ENCODE data around the gene SRPK2. TPM values are rescaled to one million over a fixed set of nuclear protein-coding genes. Genes with fewer than 3 reads are reported as not detected.
"Not testable (repeated sequence)": the region's sequence is repeated elsewhere in the genome, so short reads cannot be mapped to it uniquely, and the experiment has no call there.

Gene SRPK2
- total and polyA plus RNA-seq, 8 donors = 7.6 to 109 (median 24.4) TPM

DNA sequence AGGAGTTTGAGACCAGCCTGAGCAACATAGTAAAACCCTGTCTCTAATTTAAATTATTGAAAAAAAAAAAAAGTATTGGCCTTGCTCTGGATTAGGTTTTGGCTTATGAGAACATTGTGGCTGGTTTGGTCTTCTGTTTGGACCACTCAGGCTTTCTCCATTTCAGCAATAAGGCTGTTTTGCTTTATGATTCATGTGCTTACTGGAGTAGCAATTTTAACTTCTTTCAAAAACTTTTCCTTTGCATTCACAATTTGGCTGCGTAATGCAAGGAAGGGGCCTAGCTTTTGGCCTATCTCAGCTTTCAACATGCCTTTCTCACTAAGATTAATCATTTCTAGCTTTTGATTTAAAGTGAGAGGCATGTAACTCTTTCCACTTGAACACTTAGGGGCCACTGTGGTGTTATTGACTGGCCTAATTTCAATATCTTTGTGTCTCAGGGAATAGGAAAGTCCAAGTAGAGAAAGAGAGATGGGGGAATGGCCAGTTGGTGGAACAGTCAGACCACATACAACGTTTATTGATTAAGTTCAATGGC lies 38.0 kb upstream of the SRPK2 start:
- intact Hi-C loops (cut with DNase I; ENCODE audit: low total_unique reads) = no loop called here
- 64 to 75% (median 73%) methylated on average over 2 of the region's 2 CpGs for WGBS, 5 donors

DNA sequence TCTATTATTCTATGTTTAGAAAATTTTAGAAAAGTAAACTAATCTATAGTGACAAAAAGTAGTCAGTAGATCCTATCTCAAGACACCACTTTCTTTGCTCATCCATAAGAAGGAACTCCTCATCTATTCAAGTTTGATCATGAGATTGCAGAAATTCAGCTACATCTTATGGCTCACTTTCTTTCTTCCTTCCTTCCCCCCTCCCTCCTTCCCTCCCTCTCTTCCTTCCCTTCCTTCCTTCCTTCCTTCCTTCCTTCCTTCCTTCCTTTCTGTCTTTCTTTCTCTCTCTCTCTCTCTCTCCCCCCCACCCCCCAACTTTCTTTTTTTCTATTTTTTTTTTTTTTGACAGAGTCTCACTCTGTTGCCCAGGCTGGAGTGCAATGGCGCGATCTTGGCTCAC lies 35.3 kb upstream of the SRPK2 start:
- intact Hi-C loops (cut with DNase I; ENCODE audit: low total_unique reads) = no loop called here
- Histone ChIP-seq H3K4me1 (no peaks in the 10 kb centered on the region), H3K27me3 (no peaks in the 10 kb centered on the region), H3K27ac (no peak overlapping the region), H3K36me3 (no peaks in the 10 kb centered on the region), H3K9me3 (no peaks in the 10 kb centered on the region), H3K4me3 (no peak overlapping the region)
- DNase-seq = no peak
- TF ChIP-seq, protein P1, sequence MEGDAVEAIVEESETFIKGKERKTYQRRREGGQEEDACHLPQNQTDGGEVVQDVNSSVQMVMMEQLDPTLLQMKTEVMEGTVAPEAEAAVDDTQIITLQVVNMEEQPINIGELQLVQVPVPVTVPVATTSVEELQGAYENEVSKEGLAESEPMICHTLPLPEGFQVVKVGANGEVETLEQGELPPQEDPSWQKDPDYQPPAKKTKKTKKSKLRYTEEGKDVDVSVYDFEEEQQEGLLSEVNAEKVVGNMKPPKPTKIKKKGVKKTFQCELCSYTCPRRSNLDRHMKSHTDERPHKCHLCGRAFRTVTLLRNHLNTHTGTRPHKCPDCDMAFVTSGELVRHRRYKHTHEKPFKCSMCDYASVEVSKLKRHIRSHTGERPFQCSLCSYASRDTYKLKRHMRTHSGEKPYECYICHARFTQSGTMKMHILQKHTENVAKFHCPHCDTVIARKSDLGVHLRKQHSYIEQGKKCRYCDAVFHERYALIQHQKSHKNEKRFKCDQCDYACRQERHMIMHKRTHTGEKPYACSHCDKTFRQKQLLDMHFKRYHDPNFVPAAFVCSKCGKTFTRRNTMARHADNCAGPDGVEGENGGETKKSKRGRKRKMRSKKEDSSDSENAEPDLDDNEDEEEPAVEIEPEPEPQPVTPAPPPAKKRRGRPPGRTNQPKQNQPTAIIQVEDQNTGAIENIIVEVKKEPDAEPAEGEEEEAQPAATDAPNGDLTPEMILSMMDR (IDR thresholded peaks at IDR 0.05) = no peak
- TF ChIP-seq POLR2A (IDR thresholded peaks at IDR 0.05) (no peak), POLR2AphosphoS5 (IDR thresholded peaks at IDR 0.05) (no peak), EP300 (IDR thresholded peaks at IDR 0.05) (no peak)
- WGBS, 5 donors = 88 to 100% (median 98%) methylated on average over 2 of the region's 2 CpGs

More for the DNA sequence above, 38.0 kb upstream of the SRPK2 start:
- Histone ChIP-seq H3K9me3 (no peaks in the 10 kb centered on the region), H3K27ac (no peak overlapping the region), H3K4me1 (peaks cover 0 to 6% (median 0%) of the 10 kb centered on the region in 4 donors), H3K36me3 (no peaks in the 10 kb centered on the region), H3K27me3 (no peaks in the 10 kb centered on the region), H3K4me3 (no peak overlapping the region)
- TF ChIP-seq EP300 (IDR thresholded peaks at IDR 0.05) (no peak), POLR2A (IDR thresholded peaks at IDR 0.05) (no peak), POLR2AphosphoS5 (IDR thresholded peaks at IDR 0.05) (no peak)
- TF ChIP-seq, protein P1 (IDR thresholded peaks at IDR 0.05) = no peak
- no peak for DNase-seq

DNA sequence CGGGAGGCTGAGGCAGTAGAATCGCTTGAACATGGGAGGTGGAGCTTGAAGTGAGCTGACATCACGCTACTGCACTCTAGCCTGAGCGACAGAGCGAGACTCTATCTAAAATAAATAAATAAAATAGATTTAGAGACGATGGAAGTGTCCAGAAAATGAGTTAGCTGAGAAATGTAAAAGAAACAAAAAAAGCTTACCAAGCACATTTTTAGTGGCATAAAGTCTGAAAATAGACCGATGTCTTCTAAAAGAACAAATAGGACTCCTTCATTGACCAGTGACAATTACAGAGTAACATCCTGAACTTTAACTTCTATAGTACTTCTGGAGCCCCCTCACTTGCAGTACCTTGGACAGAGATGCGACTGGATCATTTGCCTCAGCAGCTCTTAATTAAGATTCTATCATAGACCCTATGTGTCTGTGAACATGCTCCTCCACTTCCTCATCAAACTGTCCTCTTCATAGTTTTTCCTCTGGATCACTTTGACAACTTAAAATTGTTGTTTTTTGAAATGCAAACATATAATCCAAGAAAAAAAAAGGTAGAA lies 25.2 kb upstream of the SRPK2 start:
- H3K9me3 ChIP-seq = no peaks in the 10 kb centered on the region
- intact Hi-C loops (cut with DNase I; ENCODE audit: low total_unique reads) = no loop called here
- no peaks in the 10 kb centered on the region for H3K27me3 ChIP-seq
- no peak for DNase-seq
- TF ChIP-seq POLR2AphosphoS5 (IDR thresholded peaks at IDR 0.05) (no peak), EP300 (IDR thresholded peaks at IDR 0.05) (no peak), POLR2A (IDR thresholded peaks at IDR 0.05) (no peak)
- no peak overlapping the region for H3K4me3 ChIP-seq
- no peaks in the 10 kb centered on the region for H3K36me3 ChIP-seq
- 72 to 84% (median 75%) methylated on average over 8 of the region's 8 CpGs for WGBS, 5 donors
- H3K4me1 ChIP-seq = no peaks in the 10 kb centered on the region
- H3K27ac ChIP-seq = no peak overlapping the region

DNA sequence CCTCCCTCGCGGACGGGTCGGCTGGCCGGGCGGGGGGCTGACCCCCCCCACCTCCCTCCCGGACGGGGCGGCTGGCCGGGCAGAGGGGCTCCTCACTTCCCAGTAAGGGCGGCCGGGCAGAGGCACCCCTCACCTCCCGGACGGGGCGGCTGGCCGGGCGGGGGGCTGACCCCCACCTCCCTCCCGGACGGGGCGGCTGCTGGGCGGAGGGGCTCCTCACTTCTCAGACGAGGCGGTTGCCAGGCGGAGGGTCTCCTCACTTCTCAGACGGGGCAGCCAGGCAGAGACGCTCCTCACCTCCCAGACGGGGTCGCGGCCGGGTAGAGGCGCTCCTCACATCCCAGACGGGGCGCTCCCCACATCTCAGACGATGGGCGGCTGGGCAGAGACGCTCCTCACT lies 22.1 kb upstream of the SRPK2 start:
- not testable (repeated sequence) for H3K9me3 ChIP-seq, H3K4me3 ChIP-seq
- WGBS, 5 donors = 96 to 98% (median 97%) methylated on average over 18 to 36 of the region's 36 CpGs; no CpG with 5 or more reads in 1 of the 5 donors

DNA sequence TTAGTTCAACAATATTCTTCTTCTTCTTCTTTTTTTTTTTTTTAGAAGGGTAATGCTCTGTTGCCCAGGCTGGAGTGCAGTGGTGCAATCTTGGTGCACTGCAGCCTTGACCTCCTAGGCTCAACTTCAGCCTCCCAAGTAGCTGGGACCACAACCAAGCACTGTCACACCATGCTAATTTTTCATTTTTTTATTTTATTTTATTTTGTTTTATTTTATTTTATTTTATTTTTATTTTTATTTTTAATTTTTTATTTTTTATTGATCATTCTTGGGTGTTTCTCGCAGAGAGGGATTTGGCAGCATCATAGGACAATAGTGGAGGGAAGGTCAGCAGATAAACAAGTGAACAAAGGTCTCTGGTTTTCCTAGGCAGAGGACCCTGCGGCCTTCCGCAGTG lies 21.1 kb upstream of the SRPK2 start:
- H3K4me3 ChIP-seq; H3K9me3 ChIP-seq; H3K27me3 ChIP-seq; H3K4me1 ChIP-seq; H3K36me3 ChIP-seq; intact Hi-C loops (cut with DNase I; ENCODE audit: low total_unique reads); DNase-seq; H3K27ac ChIP-seq: not testable (repeated sequence)
- WGBS, 5 donors = 68 to 100% (median 86%) methylated on average over 1 to 3 of the region's 3 CpGs

More for the DNA sequence above, 22.1 kb upstream of the SRPK2 start:
- H3K36me3 ChIP-seq; H3K27me3 ChIP-seq; H3K27ac ChIP-seq; DNase-seq; intact Hi-C loops (cut with DNase I; ENCODE audit: low total_unique reads); H3K4me1 ChIP-seq: not testable (repeated sequence)

DNA sequence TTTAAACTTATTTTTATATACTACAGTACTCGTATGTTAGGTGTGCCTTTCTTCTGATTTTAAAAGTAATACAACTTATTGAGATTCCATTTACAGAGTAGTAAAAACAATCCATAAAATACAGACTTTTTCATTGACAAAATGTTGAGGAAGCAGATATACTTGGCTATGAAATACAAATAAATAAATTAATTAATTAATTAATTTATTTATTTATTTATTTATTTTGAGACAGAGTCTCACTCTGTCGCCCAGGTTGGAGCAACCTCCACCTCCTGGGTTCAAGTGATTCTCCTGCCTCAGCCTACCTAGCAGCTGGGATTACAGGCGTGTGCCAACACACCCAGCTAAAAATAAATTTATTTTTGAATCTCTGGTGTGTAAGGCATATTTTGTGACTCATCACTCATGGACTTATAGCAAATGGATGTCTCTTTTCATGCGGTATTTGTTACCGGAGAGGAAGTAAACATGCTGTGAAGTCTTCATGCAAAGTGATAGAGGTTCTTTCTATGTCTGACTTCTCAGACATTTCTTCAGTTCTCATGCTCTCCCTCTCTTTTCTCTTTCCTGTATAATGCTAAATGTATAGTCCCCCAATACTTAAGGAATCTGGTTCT lies 20.2 kb upstream of the SRPK2 start:
- no peaks in the 10 kb centered on the region for H3K9me3 ChIP-seq
- TF ChIP-seq POLR2A (IDR thresholded peaks at IDR 0.05) (no peak), EP300 (IDR thresholded peaks at IDR 0.05) (no peak), POLR2AphosphoS5 (IDR thresholded peaks at IDR 0.05) (no peak)
- TF ChIP-seq, protein P1 (IDR thresholded peaks at IDR 0.05) = no peak
- H3K27me3 ChIP-seq = no peaks in the 10 kb centered on the region
- WGBS, 5 donors = 89 to 95% (median 90%) methylated on average over 5 of the region's 5 CpGs
- no peak overlapping the region for H3K4me3 ChIP-seq
- intact Hi-C loops (cut with DNase I; ENCODE audit: low total_unique reads) = no loop called here
- no peak for DNase-seq
- no peaks in the 10 kb centered on the region for H3K36me3 ChIP-seq
- H3K4me1 ChIP-seq = no peaks in the 10 kb centered on the region
- H3K27ac ChIP-seq = no peak overlapping the region
